Activated T-helper 1 cell treated with Interleukin-2 at 50 U/mL for 16 hours (primary cell): Measurements from ENCODE around the gene NOS1.
"Not testable (repeated sequence)": the region's sequence is repeated elsewhere in the genome, so short reads cannot be mapped to it uniquely, and the experiment has no call there.

Experiments used
- DNase-seq: peaks from one replicate; pipeline ENCODE4 v3.0.0-alpha.2; 2020; ENCODE audit warnings: low read depth

The NOS1 gene

GRCh38 chr12:117262749-117263148 is 98.7 kb downstream of the NOS1 start:
- DNase-seq, result no peak

- DNase-seq, result no peak
Observed at GRCh38 chr12:117261247-117261646, 100.2 kb downstream of the NOS1 start.

- DNase-seq, result no peak
Observed at GRCh38 chr12:117255386-117255785, 106.0 kb downstream of the NOS1 start.

GRCh38 chr12:117243488-117243887 is 117.9 kb downstream of the NOS1 start:
- no peak for DNase-seq

GRCh38 chr12:117241697-117242096 is 119.7 kb downstream of the NOS1 start:
- no peak for DNase-seq

GRCh38 chr12:117240081-117240755 is 121.2 kb downstream of the NOS1 start:
- no peak for DNase-seq

- peak; percentile 50 for DNase-seq
Observed at GRCh38 chr12:117236456-117237001, 124.9 kb downstream of the NOS1 start.

- no peak for DNase-seq
Observed at GRCh38 chr12:117235261-117235660, 126.2 kb downstream of the NOS1 start.

- no peak for DNase-seq
Observed at GRCh38 chr12:117234441-117234840, 127.0 kb downstream of the NOS1 start.

GRCh38 chr12:117231750-117232149 is 129.7 kb downstream of the NOS1 start:
- DNase-seq, result no peak

- no peak for DNase-seq
Observed at GRCh38 chr12:117228239-117228638, 133.2 kb downstream of the NOS1 start.

- no peak for DNase-seq
Observed at GRCh38 chr12:117227000-117227653, 134.3 kb downstream of the NOS1 start.

GRCh38 chr12:117226505-117226904 is 134.9 kb downstream of the NOS1 start:
- no peak for DNase-seq

GRCh38 chr12:117225179-117225578 is 136.2 kb downstream of the NOS1 start:
- no peak for DNase-seq

- DNase-seq, result not testable (repeated sequence)
Observed at GRCh38 chr12:117220947-117221346, 140.5 kb downstream of the NOS1 start.

GRCh38 chr12:117218149-117218548 is 143.3 kb downstream of the NOS1 start:
- no peak for DNase-seq

GRCh38 chr12:117216686-117217085 is 144.7 kb downstream of the NOS1 start:
- DNase-seq, result no peak

GRCh38 chr12:117214797-117215196 is 146.6 kb downstream of the NOS1 start:
- DNase-seq, result no peak

GRCh38 chr12:117213295-117213808 is 148.1 kb downstream of the NOS1 start:
- DNase-seq, result no peak

GRCh38 chr12:117212563-117213190 is 148.7 kb downstream of the NOS1 start:
- peak; percentile 24 for DNase-seq

GRCh38 chr12:117210266-117210918 is 151.0 kb downstream of the NOS1 start:
- DNase-seq, result no peak

GRCh38 chr12:117209626-117210025 is 151.8 kb downstream of the NOS1 start:
- no peak for DNase-seq
